ENCODE results near the gene TLX2. TPM values are rescaled to one million over a fixed set of nuclear protein-coding genes. Genes with fewer than 3 reads are reported as not detected.
A peak's percentile ranks its signal among the peaks of the same experiment; 100 is the strongest.

TLX2 gene
- total and polyA plus RNA-seq, 2 of the 13 experiments (the other 11 are each of a cell fraction or from before 2014, with no cell fraction given), result 0.05 to 0.20 TPM

DNA sequence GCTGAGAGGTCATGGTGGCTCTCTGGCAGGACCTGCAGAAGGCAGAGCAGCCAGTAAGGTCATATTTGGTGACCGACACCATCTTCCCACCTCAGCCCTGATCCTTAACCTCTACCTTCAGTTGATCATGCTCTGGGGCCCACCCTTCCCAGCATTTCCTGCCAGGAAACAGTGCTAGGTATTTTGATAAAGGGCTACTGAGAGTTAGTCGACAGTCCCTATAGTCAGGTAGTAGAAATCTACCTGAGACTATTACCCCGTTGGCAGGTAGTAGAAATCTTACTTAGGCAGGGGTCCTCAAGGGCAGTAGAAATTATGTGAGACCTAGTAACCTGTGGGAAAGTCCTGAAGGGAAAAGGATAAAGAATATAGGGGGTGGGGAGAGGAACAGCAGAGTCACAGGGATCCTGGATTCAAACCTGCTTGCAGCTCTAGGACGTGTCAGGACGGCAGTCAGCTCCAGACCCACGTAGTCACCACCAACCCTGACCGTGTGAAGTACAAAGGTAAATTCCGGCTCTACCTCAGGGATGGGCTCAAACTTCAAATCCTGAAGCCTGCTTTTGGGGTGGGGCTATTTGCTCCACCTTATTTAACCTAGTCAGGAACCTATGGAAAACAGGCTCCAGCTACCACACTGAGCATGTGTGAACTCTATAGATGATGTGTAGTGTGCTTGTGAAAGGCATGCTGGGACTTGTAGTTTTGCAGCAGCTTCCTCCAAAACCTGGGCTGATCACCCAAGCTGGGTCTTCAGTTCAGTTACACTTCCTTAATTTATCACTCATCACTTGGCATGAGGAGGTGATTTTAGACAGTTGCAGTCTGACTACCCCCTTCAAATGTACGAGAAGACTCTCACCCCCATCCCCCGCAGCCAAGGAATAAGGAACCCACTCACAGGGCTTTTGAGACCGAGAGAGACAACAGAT is 11.7 kb downstream of the TLX2 start, which contains the start of gene DQX1 (continued):
- TF ChIP-seq HES4 (CRISPR knock-in tag; IDR thresholded peaks at IDR 0.05; ENCODE audit: borderline replicate concordance) (no peak), ZNF773 (CRISPR knock-in tag; IDR thresholded peaks at IDR 0.05; ENCODE audit: borderline replicate concordance) (no peak), ZNF432 (CRISPR knock-in tag; IDR thresholded peaks at IDR 0.05; ENCODE audit: borderline replicate concordance) (no peak), HMGA1 (CRISPR knock-in tag; conservative IDR thresholded peaks at IDR 0.05) (no peak), DDIT3 (CRISPR knock-in tag; IDR thresholded peaks at IDR 0.05) (no peak), HBP1 (CRISPR knock-in tag; IDR thresholded peaks at IDR 0.05; ENCODE audit: low read depth) (peak; percentile 22; the same call in 1 of the 2 replicates), FUBP1 (CRISPR knock-in tag; IDR thresholded peaks at IDR 0.05; ENCODE audit: borderline replicate concordance) (no peak; the same call in 1 of the 2 replicates), ZFAT (CRISPR knock-in tag; conservative IDR thresholded peaks at IDR 0.05) (no peak), CSRNP1 (CRISPR knock-in tag; IDR thresholded peaks at IDR 0.05) (no peak; the same call in 1 of the 2 replicates), ZFP1 (CRISPR knock-in tag; IDR thresholded peaks at IDR 0.05) (0 out of 2 replicates have a peak, but pooled peaks have one; percentile 73), MTA3 (CRISPR knock-in tag; IDR thresholded peaks at IDR 0.05) (no peak), NCOA2 (CRISPR knock-in tag; IDR thresholded peaks at IDR 0.05) (0 out of 2 replicates have a peak, but pooled peaks have one; percentile 40), ZNF781 (CRISPR knock-in tag; IDR thresholded peaks at IDR 0.05; ENCODE audit: borderline replicate concordance, not compliant biosample characterization) (peak; percentile 65), JUN (CRISPR knock-in tag; IDR thresholded peaks at IDR 0.05) (no peak), ZNF101 (CRISPR knock-in tag; IDR thresholded peaks at IDR 0.05; ENCODE audit: borderline replicate concordance, low read depth) (no peak), CHCHD3 (CRISPR knock-in tag; IDR thresholded peaks at IDR 0.05) (no peak), TMF1 (CRISPR knock-in tag; IDR thresholded peaks at IDR 0.05; ENCODE audit: low read depth) (no peak), ZNF138 (CRISPR knock-in tag; IDR thresholded peaks at IDR 0.05; ENCODE audit: low read depth) (peak; percentile 77; the same call in 1 of the 2 replicates), NR1H2 (CRISPR knock-in tag; IDR thresholded peaks at IDR 0.05; ENCODE audit: borderline replicate concordance, low read depth) (no peak), ZKSCAN8 (CRISPR knock-in tag; IDR thresholded peaks at IDR 0.05; ENCODE audit: borderline replicate concordance) (peak; percentile 23; the same call in 1 of the 2 replicates), ZNF597 (CRISPR knock-in tag; IDR thresholded peaks at IDR 0.05) (no peak)
- TF ChIP-seq, protein P1, sequence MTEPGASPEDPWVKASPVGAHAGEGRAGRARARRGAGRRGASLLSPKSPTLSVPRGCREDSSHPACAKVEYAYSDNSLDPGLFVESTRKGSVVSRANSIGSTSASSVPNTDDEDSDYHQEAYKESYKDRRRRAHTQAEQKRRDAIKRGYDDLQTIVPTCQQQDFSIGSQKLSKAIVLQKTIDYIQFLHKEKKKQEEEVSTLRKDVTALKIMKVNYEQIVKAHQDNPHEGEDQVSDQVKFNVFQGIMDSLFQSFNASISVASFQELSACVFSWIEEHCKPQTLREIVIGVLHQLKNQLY (CRISPR knock-in tag; IDR thresholded peaks at IDR 0.05), result peak; percentile 84; the same call in 1 of the 2 replicates

Data from HepG2 (cell line).